ENCODE measurements around the gene ZBP1. TPM values are rescaled to one million over a fixed set of nuclear protein-coding genes. Genes with fewer than 3 reads are reported as not detected.

The ZBP1 gene
- total RNA-seq, 4 donors from 2014 or later, result 0.08 to 1.7 (median 0.23) TPM

GRCh38 chr20:57658447-57658832, 38.2 kb upstream of the ZBP1 start:
- 80 to 81% methylated on average over 1 to 7 of the region's 8 CpGs for WGBS, 2 donors
- Histone ChIP-seq H3K27ac (no peak overlapping the region), H3K4me1 (peaks cover 0 to 30% (median 8%) of the 10 kb centered on the region in 3 donors), H3K9me3 (no peaks in the 10 kb centered on the region), H3K4me3 (no peak overlapping the region), H3K27me3 (no peaks in the 10 kb centered on the region), H3K36me3 (peaks cover 0 to 34% (median 0%) of the 10 kb centered on the region in 3 donors)
- intact Hi-C loops (cut with DNase I), result loop anchor here (2.0 to 10.0 kb wide), 2 partner anchors 88 to 436 kb away; no protein-coding TSS in a partner anchor
- no peak for TF ChIP-seq POLR2A (IDR thresholded peaks at IDR 0.05)
- DNase-seq, result no peak

- H3K27me3 ChIP-seq, result no peaks in the 10 kb centered on the region
- WGBS, 2 donors, result 66 to 85% methylated on average over 5 to 15 of the region's 36 CpGs
- intact Hi-C loops (cut with DNase I), result loop anchor here (2.0 to 10.0 kb wide), 2 partner anchors 89 to 437 kb away; no protein-coding TSS in a partner anchor
- H3K36me3 ChIP-seq, result peaks cover 0 to 38% (median 0%) of the 10 kb centered on the region in 3 donors
- H3K27ac ChIP-seq, result peak overlapping the region in 3 of 4 donors; percentile 1 to 20 (median 14)
- DNase-seq, result no peak
- H3K4me3 ChIP-seq, result no peak overlapping the region
- H3K4me1 ChIP-seq, result peaks cover 0 to 30% (median 8%) of the 10 kb centered on the region in 3 donors
- no peak for TF ChIP-seq POLR2A (IDR thresholded peaks at IDR 0.05)
- no peak for TF ChIP-seq CTCF (IDR thresholded peaks at IDR 0.05)
- H3K9me3 ChIP-seq, result no peaks in the 10 kb centered on the region
Measured at GRCh38 chr20:57657535-57658446, 37.6 kb upstream of the ZBP1 start.

GRCh38 chr20:57656821-57657534, 36.8 kb upstream of the ZBP1 start:
- no peaks in the 10 kb centered on the region for H3K9me3 ChIP-seq
- no peak overlapping the region for H3K4me3 ChIP-seq
- H3K27me3 ChIP-seq, result no peaks in the 10 kb centered on the region
- DNase-seq, result no peak
- H3K27ac ChIP-seq, result peak overlapping the region in 2 of 4 donors; percentile 1 to 14
- peaks cover 0 to 46% (median 0%) of the 10 kb centered on the region in 3 donors for H3K36me3 ChIP-seq
- H3K4me1 ChIP-seq, result peaks cover 0 to 30% (median 8%) of the 10 kb centered on the region in 3 donors
- intact Hi-C loops (cut with DNase I), result loop anchor here (10.0 kb wide), 1 partner anchor 438 kb away; no protein-coding TSS in a partner anchor
- TF ChIP-seq POLR2A (IDR thresholded peaks at IDR 0.05) (no peak), CTCF (IDR thresholded peaks at IDR 0.05) (no peak)
- 89% methylated on average over 3 to 11 of the region's 20 CpGs for WGBS, 2 donors

GRCh38 chr20:57656252-57656820, 36.1 kb upstream of the ZBP1 start:
- H3K4me1 ChIP-seq, result peaks cover 0 to 23% (median 8%) of the 10 kb centered on the region in 3 donors
- peaks cover 0 to 48% (median 0%) of the 10 kb centered on the region in 3 donors for H3K36me3 ChIP-seq
- H3K27ac ChIP-seq, result no peak overlapping the region
- TF ChIP-seq CTCF (IDR thresholded peaks at IDR 0.05), result no peak
- no peak for TF ChIP-seq POLR2A (IDR thresholded peaks at IDR 0.05)
- H3K9me3 ChIP-seq, result no peaks in the 10 kb centered on the region
- 77 to 83% methylated on average over 3 to 14 of the region's 15 CpGs for WGBS, 2 donors
- no peak overlapping the region for H3K4me3 ChIP-seq
- DNase-seq, result no peak
- intact Hi-C loops (cut with DNase I), result loop anchor here (10.0 kb wide), 1 partner anchor 438 kb away; no protein-coding TSS in a partner anchor
- H3K27me3 ChIP-seq, result no peaks in the 10 kb centered on the region

- intact Hi-C loops (cut with DNase I), result loop anchor here (10.0 kb wide), 1 partner anchor 439 kb away; no protein-coding TSS in a partner anchor
Measured at GRCh38 chr20:57655809-57656155, 35.6 kb upstream of the ZBP1 start.

More at GRCh38 chr20:57655809-57656155, 35.6 kb upstream of the ZBP1 start:
- Histone ChIP-seq H3K4me1 (peaks cover 0 to 18% (median 8%) of the 10 kb centered on the region in 3 donors), H3K9me3 (no peaks in the 10 kb centered on the region), H3K27ac (no peak overlapping the region), H3K27me3 (no peaks in the 10 kb centered on the region), H3K4me3 (no peak overlapping the region), H3K36me3 (peaks cover 0 to 54% (median 3%) of the 10 kb centered on the region in 3 donors)
- TF ChIP-seq CTCF (IDR thresholded peaks at IDR 0.05) (no peak), POLR2A (IDR thresholded peaks at IDR 0.05) (no peak)
- WGBS, 2 donors, result 83 to 92% methylated on average over 3 to 11 of the region's 11 CpGs
- no peak for DNase-seq
